BLaER1 (cell line): ENCODE data around the gene RCAN2.

Experiments
- H3K27ac ChIP-seq: shearing (Covaris generic); formaldehyde crosslinking; 2 replicates; pipeline ENCODE4 v1.8.1; 2022
- H3K27me3 ChIP-seq: shearing (Covaris generic); formaldehyde crosslinking; 2 replicates; pipeline ENCODE4 v1.8.1; 2022
- H3K36me3 ChIP-seq: shearing (Covaris generic); formaldehyde crosslinking; 2 replicates; pipeline ENCODE4 v1.8.1; 2022
- H3K4me1 ChIP-seq: shearing (Covaris generic); formaldehyde crosslinking; 2 replicates; pipeline ENCODE4 v1.8.1; 2022
- H3K4me2 ChIP-seq: shearing (Covaris generic); formaldehyde crosslinking; 2 replicates; pipeline ENCODE4 v1.8.1; 2022
- H3K4me3 ChIP-seq: shearing (Covaris generic); formaldehyde crosslinking; 2 replicates; pipeline ENCODE4 v1.8.1; 2022
- H3K9ac ChIP-seq: shearing (Covaris generic); formaldehyde crosslinking; 2 replicates; pipeline ENCODE4 v1.8.1; 2022
- H3K9me3 ChIP-seq: shearing (Covaris generic); formaldehyde crosslinking; 2 replicates; pipeline ENCODE4 v1.8.1; 2022
- H4K20me1 ChIP-seq: shearing (Covaris generic); formaldehyde crosslinking; 2 replicates; pipeline ENCODE4 v1.8.1; 2022
- Cebpa-rat ChIP-seq: shearing (Covaris generic); IDR thresholded peaks from 2 replicates; pipeline ENCODE4 v1.8.1; 2022

RCAN2 gene

GRCh38 chr6:46305833-46306232, 185.4 kb downstream of the RCAN2 start:
- H3K4me3 ChIP-seq: no peak overlapping the region
- H4K20me1 ChIP-seq: no peaks in the 10 kb centered on the region
- H3K4me1 ChIP-seq: no peaks in the 10 kb centered on the region
- no peak overlapping the region for H3K27ac ChIP-seq
- TF ChIP-seq Cebpa-rat: no peak
- H3K9me3 ChIP-seq: peaks cover 4% of the 10 kb centered on the region; the same call in 1 of the 2 replicates
- no peak overlapping the region for H3K9ac ChIP-seq
- H3K36me3 ChIP-seq: no peaks in the 10 kb centered on the region
- H3K27me3 ChIP-seq: no peaks in the 10 kb centered on the region
- H3K4me2 ChIP-seq: no peak overlapping the region

- Histone ChIP-seq H3K4me2 (no peak overlapping the region), H3K9me3 (peaks cover 4% of the 10 kb centered on the region; the same call in 1 of the 2 replicates), H3K27me3 (no peaks in the 10 kb centered on the region), H3K36me3 (no peaks in the 10 kb centered on the region), H3K4me3 (no peak overlapping the region), H4K20me1 (no peaks in the 10 kb centered on the region), H3K4me1 (no peaks in the 10 kb centered on the region), H3K27ac (no peak overlapping the region), H3K9ac (no peak overlapping the region)
- TF ChIP-seq Cebpa-rat: no peak
Observed at GRCh38 chr6:46305236-46305635, 186.0 kb downstream of the RCAN2 start.

- Histone ChIP-seq H3K27me3 (no peaks in the 10 kb centered on the region), H3K4me2 (no peak overlapping the region), H3K9ac (no peak overlapping the region), H3K4me3 (no peak overlapping the region), H3K27ac (no peak overlapping the region), H3K9me3 (peaks cover 7% of the 10 kb centered on the region), H3K36me3 (no peaks in the 10 kb centered on the region), H4K20me1 (no peaks in the 10 kb centered on the region), H3K4me1 (no peaks in the 10 kb centered on the region)
- no peak for TF ChIP-seq Cebpa-rat
Observed at GRCh38 chr6:46302816-46303215, 188.4 kb downstream of the RCAN2 start.

- no peak overlapping the region for H3K4me2 ChIP-seq
- no peaks in the 10 kb centered on the region for H3K27me3 ChIP-seq
- no peak for TF ChIP-seq Cebpa-rat
- no peak overlapping the region for H3K4me3 ChIP-seq
- no peak overlapping the region for H3K9ac ChIP-seq
- peaks cover 7% of the 10 kb centered on the region for H3K9me3 ChIP-seq
- H4K20me1 ChIP-seq: no peaks in the 10 kb centered on the region
- no peaks in the 10 kb centered on the region for H3K36me3 ChIP-seq
- H3K27ac ChIP-seq: no peak overlapping the region
- H3K4me1 ChIP-seq: no peaks in the 10 kb centered on the region
Observed at GRCh38 chr6:46302176-46302575, 189.1 kb downstream of the RCAN2 start.

GRCh38 chr6:46299253-46299652, 192.0 kb downstream of the RCAN2 start:
- Histone ChIP-seq H3K4me2 (no peak overlapping the region), H3K4me1 (no peaks in the 10 kb centered on the region), H3K27ac (no peak overlapping the region), H3K9me3 (peaks cover 7% of the 10 kb centered on the region), H3K36me3 (no peaks in the 10 kb centered on the region), H4K20me1 (no peaks in the 10 kb centered on the region), H3K27me3 (no peaks in the 10 kb centered on the region), H3K4me3 (no peak overlapping the region), H3K9ac (no peak overlapping the region)
- no peak for TF ChIP-seq Cebpa-rat

GRCh38 chr6:46296586-46296985, 194.7 kb downstream of the RCAN2 start:
- Histone ChIP-seq H3K4me3 (no peak overlapping the region), H3K4me1 (peaks cover 2% of the 10 kb centered on the region), H3K9me3 (peaks cover 4% of the 10 kb centered on the region; the same call in 1 of the 2 replicates), H4K20me1 (no peaks in the 10 kb centered on the region), H3K27ac (no peak overlapping the region), H3K9ac (no peak overlapping the region), H3K36me3 (no peaks in the 10 kb centered on the region), H3K4me2 (no peak overlapping the region), H3K27me3 (no peaks in the 10 kb centered on the region)
- TF ChIP-seq Cebpa-rat: no peak

- Histone ChIP-seq H3K4me1 (peaks cover 28% of the 10 kb centered on the region), H3K9me3 (peaks cover 2% of the 10 kb centered on the region; the same call in 1 of the 2 replicates), H3K27me3 (no peaks in the 10 kb centered on the region), H3K9ac (no peak overlapping the region), H4K20me1 (no peaks in the 10 kb centered on the region), H3K27ac (no peak overlapping the region), H3K4me3 (no peak overlapping the region), H3K4me2 (no peak overlapping the region), H3K36me3 (no peaks in the 10 kb centered on the region)
- no peak for TF ChIP-seq Cebpa-rat
Observed at GRCh38 chr6:46293641-46294316, 197.5 kb downstream of the RCAN2 start.

GRCh38 chr6:46291880-46292279, 199.4 kb downstream of the RCAN2 start:
- H3K27me3 ChIP-seq: no peaks in the 10 kb centered on the region
- no peak overlapping the region for H3K9ac ChIP-seq
- H3K4me1 ChIP-seq: peaks cover 46% of the 10 kb centered on the region
- no peaks in the 10 kb centered on the region for H4K20me1 ChIP-seq
- H3K9me3 ChIP-seq: peaks cover 11% of the 10 kb centered on the region
- H3K36me3 ChIP-seq: no peaks in the 10 kb centered on the region
- no peak overlapping the region for H3K4me3 ChIP-seq
- peak overlapping the region; percentile 41 for H3K4me2 ChIP-seq
- TF ChIP-seq Cebpa-rat: no peak
- H3K27ac ChIP-seq: no peak overlapping the region

GRCh38 chr6:46291275-46291633, 200.0 kb downstream of the RCAN2 start:
- Histone ChIP-seq H3K4me2 (peak overlapping the region; percentile 41), H3K9me3 (peaks cover 14% of the 10 kb centered on the region), H4K20me1 (no peaks in the 10 kb centered on the region), H3K36me3 (no peaks in the 10 kb centered on the region), H3K4me3 (no peak overlapping the region), H3K27ac (no peak overlapping the region), H3K9ac (no peak overlapping the region), H3K4me1 (peaks cover 47% of the 10 kb centered on the region), H3K27me3 (no peaks in the 10 kb centered on the region)
- TF ChIP-seq Cebpa-rat: no peak

GRCh38 chr6:46290421-46291274, 200.6 kb downstream of the RCAN2 start:
- Histone ChIP-seq H3K9ac (no peak overlapping the region), H3K27ac (no peak overlapping the region), H3K4me3 (no peak overlapping the region), H3K36me3 (no peaks in the 10 kb centered on the region), H3K4me2 (peak overlapping the region; percentile 65), H3K9me3 (peaks cover 14% of the 10 kb centered on the region), H3K27me3 (no peaks in the 10 kb centered on the region), H3K4me1 (peaks cover 47% of the 10 kb centered on the region), H4K20me1 (no peaks in the 10 kb centered on the region)
- no peak for TF ChIP-seq Cebpa-rat
